GM12873 (cell line): ENCODE results near the gene KTN1.
A peak's percentile ranks its signal among the peaks of the same experiment; 100 is the strongest.

Experiments used
- CTCF ChIP-seq: IDR thresholded peaks from 2 replicates; pipeline ENCODE4 v1.5.1; 2012; ENCODE audit warnings: low read depth, mild to moderate bottlenecking, moderate library complexity, low read length, control low read depth; ENCODE audit not compliant: insufficient read depth; ENCODE audit errors: missing control alignments

Gene KTN1

GRCh38 chr14:55731311-55731872 lies 151.4 kb downstream of the KTN1 start:
- TF ChIP-seq CTCF: no peak

- TF ChIP-seq CTCF: peak; percentile 53
Measured at GRCh38 chr14:55731881-55732498, 152.0 kb downstream of the KTN1 start.

GRCh38 chr14:55733599-55733998 lies 153.6 kb downstream of the KTN1 start:
- no peak for TF ChIP-seq CTCF
